Body of pancreas (tissue), 4 donors: ENCODE measurements around the gene AFF4. TPM values are rescaled to one million over a fixed set of nuclear protein-coding genes. Genes with fewer than 3 reads are reported as not detected.

ENCODE experiments used
- ATAC-seq: fragments of 150-250 bp; one replicate; pipeline ENCODE4 v1.9.1; 2016
- DNase-seq, 4 donors: peaks; one replicate each; pipeline ENCODE4 v3.0.0-alpha.2; 2019
- H3K27ac ChIP-seq, 4 donors: fragments of 200-600 bp; sonication (generic); 1 replicate in 3 of 4; 2 replicates in 1 of 4; pipeline versions ENCODE4 v1.5.1 to v1.6.1; 2016 to 2019; ENCODE audit warnings: mild to moderate bottlenecking in 1 of 4, mixed read lengths in 1 of 4, moderate library complexity in 1 of 4
- H3K27me3 ChIP-seq, 2 donors: fragments of 200-600 bp; sonication (generic); one replicate each; pipeline ENCODE4 v1.6.0; 2016; ENCODE audit warnings: mild to moderate bottlenecking in 1 of 2
- H3K36me3 ChIP-seq, 2 donors: fragments of 200-600 bp; sonication (generic); replicated peaks in 1 of 2; 2 replicates each; pipeline ENCODE4 v1.5.1; 2016; ENCODE audit warnings: low read depth in 2 of 2; ENCODE audit not compliant: insufficient read depth in 1 of 2
- H3K4me1 ChIP-seq: fragments of 200-600 bp; sonication (generic); one replicate; pipeline ENCODE4 v1.6.0; 2016
- H3K4me3 ChIP-seq, 2 donors: fragments of 200-600 bp; sonication (generic); 1 replicate in 1 of 2; 2 replicates in 1 of 2; pipeline ENCODE4 v1.5.1; 2016 to 2019
- H3K9me3 ChIP-seq, 3 donors: fragments of 200-600 bp; sonication (generic); 1 replicate in 2 of 3; 2 replicates in 1 of 3; pipeline ENCODE4 v1.5.1; 2016
- POLR2A ChIP-seq, 3 donors: fragments of 450-650 bp; IDR thresholded peaks; one replicate each; pipeline ENCODE4 v1.6.1; 2016; ENCODE audit warnings: antibody characterized with exemption in 3 of 3, mild to moderate bottlenecking in 2 of 3
- WGBS, 2 donors: methylation state at CpG; one replicate each; pipeline ENCODE4 v1.1.5; 2017; 5-methylcytosine and 5-hydroxymethylcytosine counted together
- intact Hi-C: fragments of 100-400 bp; cut with DNase I; formaldehyde crosslinking; loops from one replicate; pipeline ENCODE4 v1.15.1; 2023
- total RNA-seq, 2 donors: library from RNA; depleted of rRNA; stranded (reverse); fragments of >200 nt; gene quantifications; one replicate each; pipeline ENCODE4 v1.1.0, GENCODE V29; 2016
- TF ChIP-seq, protein P1 (sequence below), 7 experiments: fragments of 450-650 bp in 4 of 7; fragments of 200-600 bp in 3 of 7; sonication (generic) in 3 of 7; IDR thresholded peaks; one replicate each; pipeline ENCODE4 v1.5.1; 2016 to 2019; ENCODE audit warnings: antibody characterized with exemption in 7 of 7

The AFF4 gene
- total RNA-seq, 2 donors from 2014 or later: 31.4 to 32.3 TPM

DNA sequence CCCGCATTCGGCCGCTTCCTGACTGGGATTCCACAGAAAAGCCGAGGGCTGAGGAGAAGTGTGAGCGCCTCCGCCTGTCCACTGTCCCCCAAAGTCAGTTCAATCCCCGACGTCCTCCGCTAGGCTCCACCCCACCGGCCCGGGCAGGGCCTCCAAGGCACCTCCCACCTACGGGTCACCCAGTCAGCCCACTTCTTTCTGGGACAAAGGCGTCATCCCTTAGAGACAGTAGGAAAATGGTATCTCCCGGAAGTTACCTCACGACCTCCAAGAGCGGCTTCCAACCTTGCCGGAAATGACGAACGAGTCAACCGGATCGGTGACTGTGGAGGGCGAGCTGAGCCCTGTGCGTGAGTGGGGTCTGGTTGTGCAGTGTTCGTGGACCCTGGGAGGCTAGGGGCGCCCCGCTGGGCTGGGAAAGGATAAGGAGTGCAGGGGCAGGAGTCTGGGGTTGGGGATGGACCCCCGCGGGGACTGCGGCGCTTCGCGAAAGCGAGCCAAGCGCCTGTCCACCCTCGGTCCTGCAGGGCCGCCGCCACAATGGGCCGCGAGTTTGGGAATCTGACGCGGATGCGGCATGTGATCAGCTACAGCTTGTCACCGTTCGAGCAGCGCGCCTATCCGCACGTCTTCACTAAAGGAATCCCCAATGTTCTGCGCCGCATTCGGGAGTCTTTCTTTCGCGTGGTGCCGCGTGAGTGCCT lies 96.9 kb downstream of the AFF4 start, which contains the start of the genes GDF9 and UQCRQ:
Gene GDF9, minus strand, starts transcription at position 128 of the 704 bp plus-strand sequence. CDS start 1,936 bp downstream, outside the sequence.
Gene UQCRQ, plus strand, starts transcription at position 301 of the 704 bp plus-strand sequence. Its CDS starts 240 bp downstream, at position 541.
- H3K36me3 ChIP-seq: no peaks in the 10 kb centered on the region

DNA sequence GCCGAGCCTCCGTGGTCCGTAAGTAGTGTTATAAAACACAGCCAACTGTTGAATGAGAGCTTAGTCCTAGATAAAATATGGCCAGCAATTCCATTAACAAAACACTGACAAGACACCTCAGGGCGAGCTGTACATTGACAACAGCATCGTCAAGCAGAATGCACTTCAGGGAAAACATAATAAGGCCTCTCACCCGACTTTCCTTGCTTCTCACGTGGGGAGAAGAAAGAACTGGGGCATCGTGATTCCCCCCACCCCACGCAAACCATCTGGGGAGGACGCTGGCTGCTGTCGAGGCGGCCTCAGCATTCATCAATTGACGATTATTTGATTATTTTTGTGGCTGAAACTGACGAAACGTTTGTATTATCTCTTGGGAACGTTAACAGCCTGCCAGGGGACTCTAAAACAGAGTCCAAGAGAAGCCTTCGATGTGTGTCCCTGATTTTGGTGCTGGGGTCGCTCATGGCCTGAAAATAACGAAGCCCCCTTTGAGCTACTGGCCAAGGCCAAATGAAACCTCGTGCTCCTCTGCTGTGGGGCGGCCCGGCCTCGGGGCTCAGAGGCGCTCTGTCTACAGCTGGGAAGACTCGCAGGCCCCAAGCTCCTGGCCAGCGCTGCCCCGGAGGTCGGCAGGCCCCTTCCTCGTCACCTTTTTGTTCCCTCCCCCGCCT lies 97.6 kb downstream of the AFF4 start:
- no peak for DNase-seq
- peak overlapping the region; percentile 91 to 96 (median 93) for H3K27ac ChIP-seq
- no peaks in the 10 kb centered on the region for H3K9me3 ChIP-seq
- no peaks in the 10 kb centered on the region for H3K36me3 ChIP-seq
- no peaks in the 10 kb centered on the region for H3K27me3 ChIP-seq
- peaks cover 21% of the 10 kb centered on the region for H3K4me1 ChIP-seq
- TF ChIP-seq, protein P1, sequence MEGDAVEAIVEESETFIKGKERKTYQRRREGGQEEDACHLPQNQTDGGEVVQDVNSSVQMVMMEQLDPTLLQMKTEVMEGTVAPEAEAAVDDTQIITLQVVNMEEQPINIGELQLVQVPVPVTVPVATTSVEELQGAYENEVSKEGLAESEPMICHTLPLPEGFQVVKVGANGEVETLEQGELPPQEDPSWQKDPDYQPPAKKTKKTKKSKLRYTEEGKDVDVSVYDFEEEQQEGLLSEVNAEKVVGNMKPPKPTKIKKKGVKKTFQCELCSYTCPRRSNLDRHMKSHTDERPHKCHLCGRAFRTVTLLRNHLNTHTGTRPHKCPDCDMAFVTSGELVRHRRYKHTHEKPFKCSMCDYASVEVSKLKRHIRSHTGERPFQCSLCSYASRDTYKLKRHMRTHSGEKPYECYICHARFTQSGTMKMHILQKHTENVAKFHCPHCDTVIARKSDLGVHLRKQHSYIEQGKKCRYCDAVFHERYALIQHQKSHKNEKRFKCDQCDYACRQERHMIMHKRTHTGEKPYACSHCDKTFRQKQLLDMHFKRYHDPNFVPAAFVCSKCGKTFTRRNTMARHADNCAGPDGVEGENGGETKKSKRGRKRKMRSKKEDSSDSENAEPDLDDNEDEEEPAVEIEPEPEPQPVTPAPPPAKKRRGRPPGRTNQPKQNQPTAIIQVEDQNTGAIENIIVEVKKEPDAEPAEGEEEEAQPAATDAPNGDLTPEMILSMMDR (IDR thresholded peaks at IDR 0.05): peak in 1 of 7 experiments; percentile 18
- no peak for TF ChIP-seq POLR2A (IDR thresholded peaks at IDR 0.05)
- peak overlapping the region; percentile 16 to 61 for H3K4me3 ChIP-seq
- intact Hi-C loops: no loop called here
- ATAC-seq: peak; percentile 62
- 25 to 32% methylated on average over 18 to 30 of the region's 30 CpGs for WGBS, 2 donors

More for the DNA sequence above, 96.9 kb downstream of the AFF4 start, which contains the start of the genes GDF9 and UQCRQ:
- Histone ChIP-seq H3K27ac (peak within 1 kb of the TSS; percentile 91 to 96 (median 93)), H3K9me3 (no peaks in the 10 kb centered on the region), H3K4me1 (peaks cover 26% of the 10 kb centered on the region), H3K27me3 (no peaks in the 10 kb centered on the region), H3K4me3 (peak within 1 kb of the TSS; percentile 61 to 78)
- TF ChIP-seq, protein P1 (IDR thresholded peaks at IDR 0.05): peak in 3 of 7 experiments; percentile 14 to 28 (median 16)
- TF ChIP-seq POLR2A (IDR thresholded peaks at IDR 0.05): peak; percentile 91 to 99 (median 98)
- 0 to 1% methylated on average over 35 to 55 of the region's 55 CpGs for WGBS, 2 donors
- ATAC-seq (peak; percentile 99), DNase-seq (peak; percentile 94 to 99 (median 95))
- intact Hi-C loops: no loop called here

DNA sequence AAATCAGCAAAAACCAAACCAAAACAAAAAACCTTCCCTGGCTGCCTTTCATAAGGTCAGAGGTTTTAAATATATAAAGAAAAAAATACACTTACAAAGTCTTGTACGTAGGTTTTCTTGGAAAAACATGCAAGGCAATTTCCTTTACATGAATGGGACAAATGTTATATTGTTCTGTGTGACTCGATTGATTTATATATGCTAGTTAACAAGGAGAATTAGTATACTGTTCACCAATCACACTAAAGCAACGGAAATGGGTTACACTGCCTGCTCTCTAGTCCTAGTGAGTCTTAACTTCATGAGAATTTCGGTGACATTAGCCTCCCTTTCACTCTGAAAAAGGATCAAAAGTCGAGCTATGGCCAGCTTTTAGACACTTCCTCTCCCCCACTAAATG lies 102.7 kb downstream of the AFF4 start:
- ATAC-seq (no peak), DNase-seq (no peak)
- intact Hi-C loops: no loop called here
- Histone ChIP-seq H3K36me3 (no peaks in the 10 kb centered on the region), H3K27ac (no peak overlapping the region), H3K4me1 (peaks cover 5% of the 10 kb centered on the region), H3K4me3 (no peak overlapping the region), H3K9me3 (no peaks in the 10 kb centered on the region), H3K27me3 (no peaks in the 10 kb centered on the region)
- TF ChIP-seq, protein P1 (IDR thresholded peaks at IDR 0.05): no peak
- no peak for TF ChIP-seq POLR2A (IDR thresholded peaks at IDR 0.05)
- 54 to 67% methylated on average over 5 of the region's 5 CpGs for WGBS, 2 donors

DNA sequence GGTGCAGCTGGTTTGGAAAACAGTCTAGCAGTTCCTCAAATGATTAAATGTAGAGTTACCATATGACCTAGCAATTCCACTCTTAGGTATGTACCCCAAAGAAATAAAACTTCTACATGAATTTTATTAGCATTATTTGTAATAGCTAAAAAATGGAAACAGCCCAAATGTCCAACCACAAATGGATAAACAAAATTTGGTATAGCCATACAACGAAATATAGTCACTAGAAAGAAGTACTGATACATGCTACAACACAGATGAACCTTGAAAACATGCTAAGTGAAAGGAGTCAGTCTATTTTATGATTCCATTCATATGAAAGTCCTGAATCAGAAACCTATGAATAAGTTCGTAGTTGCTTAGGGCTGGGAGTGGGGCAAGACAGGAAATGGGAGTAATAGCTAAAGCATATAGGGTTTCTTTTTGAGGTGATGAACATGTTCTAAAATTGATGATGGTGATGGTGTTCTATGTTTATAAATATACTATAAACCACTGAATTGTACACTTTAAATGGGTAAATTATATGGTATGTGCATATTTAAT lies 103.5 kb downstream of the AFF4 start:
- TF ChIP-seq, protein P1 (IDR thresholded peaks at IDR 0.05): no peak
- TF ChIP-seq POLR2A (IDR thresholded peaks at IDR 0.05): no peak
- Histone ChIP-seq H3K4me3 (no peak overlapping the region), H3K27me3 (no peaks in the 10 kb centered on the region), H3K9me3 (no peaks in the 10 kb centered on the region), H3K4me1 (no peaks in the 10 kb centered on the region), H3K27ac (no peak overlapping the region), H3K36me3 (no peaks in the 10 kb centered on the region)
- WGBS, 2 donors: 74 to 80% methylated on average over 2 of the region's 2 CpGs
- intact Hi-C loops: no loop called here
- DNase-seq (no peak), ATAC-seq (no peak)
